Activated naive CD4-positive, alpha-beta T cell treated with anti-CD3 and anti-CD28 coated beads for 36 hours (primary cell): ENCODE data around the gene CCDC12. TPM values are rescaled to one million over a fixed set of nuclear protein-coding genes. Genes with fewer than 3 reads are reported as not detected.

Experiments used
- CTCF ChIA-PET: fragments of 350-600 bp; sonication (Branson Sonifier 250); formaldehyde crosslinking; loops from one replicate; lab custom pipeline; 2021; ENCODE audit warnings: antibody characterized with exemption; lab: Charles Lee
- DNase-seq: peaks from one replicate; pipeline ENCODE4 v3.0.0-alpha.2; 2020
- H3K27ac Mint-ChIP-seq: one replicate; pipeline ENCODE4 v1.8.0; 2021; ENCODE audit warnings: mild to moderate bottlenecking, mixed read lengths
- H3K27me3 Mint-ChIP-seq: one replicate; pipeline ENCODE4 v1.8.0; 2021; ENCODE audit warnings: low read depth, mixed read lengths
- H3K36me3 Mint-ChIP-seq: one replicate; pipeline ENCODE4 v1.8.0; 2021; ENCODE audit warnings: low read depth, mixed read lengths
- H3K4me1 Mint-ChIP-seq: one replicate; pipeline ENCODE4 v1.8.0; 2021; ENCODE audit warnings: low read depth, mixed read lengths
- H3K4me3 Mint-ChIP-seq: one replicate; pipeline ENCODE4 v1.8.0; 2021; ENCODE audit warnings: mild to moderate bottlenecking, moderate library complexity, mixed read lengths
- H3K9me3 Mint-ChIP-seq: one replicate; pipeline ENCODE4 v1.8.0; 2021; ENCODE audit warnings: mixed read lengths
- intact Hi-C: fragments of 100-400 bp; cut with micrococcal nuclease; formaldehyde crosslinking; loops from one replicate; pipeline ENCODE4 v1.15.1; 2023
- total RNA-seq, 2 experiments: library from RNA; stranded (reverse); gene quantifications; one replicate each; pipeline ENCODE4 v1.2.3, GENCODE V29; 2021

CCDC12 gene
- total RNA-seq, 2 experiments from 2014 or later = 37.6 to 43.0 TPM

GRCh38 chr3:46926871-46927717, 49.5 kb downstream of the CCDC12 start:
- Mint-ChIP-seq H3K9me3 (no peaks in the 10 kb centered on the region), H3K27me3 (no peaks in the 10 kb centered on the region), H3K4me1 (peaks cover 49% of the 10 kb centered on the region), H3K36me3 (peaks cover 23% of the 10 kb centered on the region), H3K27ac (peak overlapping the region; percentile 73), H3K4me3 (no peak overlapping the region)
- intact Hi-C loops = loop anchor here (5.0 kb wide), 1 partner anchor 395 kb away; no protein-coding TSS in a partner anchor
- CTCF ChIA-PET = interaction anchor here (1.3 kb wide), 1 partner anchor 18 kb away, joined by 4 read pairs; no protein-coding TSS in a partner anchor
- DNase-seq = peak; percentile 34

GRCh38 chr3:46926447-46926846, 50.1 kb downstream of the CCDC12 start:
- Mint-ChIP-seq H3K4me3 (no peak overlapping the region), H3K4me1 (peaks cover 42% of the 10 kb centered on the region), H3K36me3 (peaks cover 24% of the 10 kb centered on the region), H3K27me3 (no peaks in the 10 kb centered on the region), H3K9me3 (no peaks in the 10 kb centered on the region), H3K27ac (peak overlapping the region; percentile 36)
- no peak for DNase-seq
- CTCF ChIA-PET = interaction anchor here (1.3 kb wide), 1 partner anchor 17 kb away, joined by 4 read pairs; no protein-coding TSS in a partner anchor
- intact Hi-C loops = loop anchor here (5.0 kb wide), 1 partner anchor 396 kb away; no protein-coding TSS in a partner anchor

- peaks cover 39% of the 10 kb centered on the region for H3K4me1 Mint-ChIP-seq
- no peaks in the 10 kb centered on the region for H3K9me3 Mint-ChIP-seq
- H3K27ac Mint-ChIP-seq = no peak overlapping the region
- CTCF ChIA-PET = interaction anchor here (1.3 kb wide), 1 partner anchor 16 kb away, joined by 4 read pairs; no protein-coding TSS in a partner anchor
- H3K4me3 Mint-ChIP-seq = no peak overlapping the region
- no peaks in the 10 kb centered on the region for H3K27me3 Mint-ChIP-seq
- intact Hi-C loops = loop anchor here (5.0 kb wide), 1 partner anchor 396 kb away; no protein-coding TSS in a partner anchor
- DNase-seq = no peak
- peaks cover 24% of the 10 kb centered on the region for H3K36me3 Mint-ChIP-seq
These were observed 50.5 kb downstream of the CCDC12 start for GRCh38 chr3:46926039-46926438.

GRCh38 chr3:46925585-46925934, 51.0 kb downstream of the CCDC12 start:
- H3K27ac Mint-ChIP-seq = no peak overlapping the region
- DNase-seq = no peak
- H3K4me1 Mint-ChIP-seq = peaks cover 35% of the 10 kb centered on the region
- intact Hi-C loops = loop anchor here (5.0 kb wide), 1 partner anchor 397 kb away; no protein-coding TSS in a partner anchor
- CTCF ChIA-PET = interaction anchor here (1.4 kb wide), 1 partner anchor 73 kb away, joined by 3 read pairs; no protein-coding TSS in a partner anchor
- H3K27me3 Mint-ChIP-seq = no peaks in the 10 kb centered on the region
- H3K9me3 Mint-ChIP-seq = no peaks in the 10 kb centered on the region
- peaks cover 26% of the 10 kb centered on the region for H3K36me3 Mint-ChIP-seq
- no peak overlapping the region for H3K4me3 Mint-ChIP-seq

- Mint-ChIP-seq H3K36me3 (peaks cover 28% of the 10 kb centered on the region), H3K4me3 (no peak overlapping the region), H3K4me1 (peaks cover 31% of the 10 kb centered on the region), H3K27ac (no peak overlapping the region), H3K27me3 (no peaks in the 10 kb centered on the region), H3K9me3 (no peaks in the 10 kb centered on the region)
- CTCF ChIA-PET = interaction anchor here (1.4 kb wide), 1 partner anchor 73 kb away, joined by 3 read pairs; no protein-coding TSS in a partner anchor
- no peak for DNase-seq
- intact Hi-C loops = loop anchor here (5.0 kb wide), 1 partner anchor 397 kb away; no protein-coding TSS in a partner anchor
These were observed 51.5 kb downstream of the CCDC12 start for GRCh38 chr3:46924921-46925584.

- H3K27me3 Mint-ChIP-seq = no peaks in the 10 kb centered on the region
These were observed 52.8 kb downstream of the CCDC12 start for GRCh38 chr3:46923559-46924350.

GRCh38 chr3:46922871-46923558, 53.5 kb downstream of the CCDC12 start:
- H3K4me1 Mint-ChIP-seq = peaks cover 14% of the 10 kb centered on the region
- H3K9me3 Mint-ChIP-seq = no peaks in the 10 kb centered on the region
- peaks cover 34% of the 10 kb centered on the region for H3K36me3 Mint-ChIP-seq
- intact Hi-C loops = loop anchor here (1.0 kb wide), 1 partner anchor 75 kb away; no protein-coding TSS in a partner anchor
- H3K27ac Mint-ChIP-seq = no peak overlapping the region
- no peak overlapping the region for H3K4me3 Mint-ChIP-seq
- DNase-seq = no peak
- no peaks in the 10 kb centered on the region for H3K27me3 Mint-ChIP-seq
- CTCF ChIA-PET = interaction anchor here (0.6 to 2.4 kb wide), 16 partner anchors 10 to 466 kb away, joined by 3 to 15 read pairs (median 4); partner anchors contain the start of gene PTPN23

More at GRCh38 chr3:46923559-46924350, 52.8 kb downstream of the CCDC12 start:
- peak; percentile 53 for DNase-seq
- peaks cover 35% of the 10 kb centered on the region for H3K36me3 Mint-ChIP-seq
- no peak overlapping the region for H3K4me3 Mint-ChIP-seq
- H3K27ac Mint-ChIP-seq = peak overlapping the region; percentile 24
- CTCF ChIA-PET = interaction anchor here (0.6 to 2.4 kb wide), 15 partner anchors 10 to 465 kb away, joined by 3 to 15 read pairs (median 4); partner anchors contain the start of gene PTPN23
- peaks cover 22% of the 10 kb centered on the region for H3K4me1 Mint-ChIP-seq
- intact Hi-C loops = loop anchor here (1.0 kb wide), 1 partner anchor 75 kb away; no protein-coding TSS in a partner anchor
- no peaks in the 10 kb centered on the region for H3K9me3 Mint-ChIP-seq

GRCh38 chr3:46922426-46922825, 54.1 kb downstream of the CCDC12 start:
- no peak for DNase-seq
- H3K27me3 Mint-ChIP-seq = no peaks in the 10 kb centered on the region
- no peak overlapping the region for H3K27ac Mint-ChIP-seq
- H3K4me3 Mint-ChIP-seq = no peak overlapping the region
- H3K36me3 Mint-ChIP-seq = peaks cover 37% of the 10 kb centered on the region
- intact Hi-C loops = no loop called here
- H3K9me3 Mint-ChIP-seq = no peaks in the 10 kb centered on the region
- CTCF ChIA-PET = interaction anchor here (0.6 to 2.4 kb wide), 2 partner anchors 76 to 97 kb away, joined by 3 to 15 read pairs; no protein-coding TSS in a partner anchor
- H3K4me1 Mint-ChIP-seq = peaks cover 8% of the 10 kb centered on the region

- DNase-seq = no peak
- Mint-ChIP-seq H3K27me3 (no peaks in the 10 kb centered on the region), H3K27ac (no peak overlapping the region), H3K36me3 (peaks cover 37% of the 10 kb centered on the region), H3K4me1 (peaks cover 3% of the 10 kb centered on the region), H3K4me3 (no peak overlapping the region), H3K9me3 (no peaks in the 10 kb centered on the region)
- CTCF ChIA-PET = interaction anchor here (2.4 kb wide), 1 partner anchor 77 kb away, joined by 15 read pairs; no protein-coding TSS in a partner anchor
- intact Hi-C loops = no loop called here
These were observed 54.7 kb downstream of the CCDC12 start for GRCh38 chr3:46921871-46922271.

GRCh38 chr3:46921041-46921440, 55.5 kb downstream of the CCDC12 start:
- H3K27me3 Mint-ChIP-seq = no peaks in the 10 kb centered on the region
- intact Hi-C loops = no loop called here
- H3K9me3 Mint-ChIP-seq = no peaks in the 10 kb centered on the region
- H3K4me1 Mint-ChIP-seq = no peaks in the 10 kb centered on the region
- H3K4me3 Mint-ChIP-seq = no peak overlapping the region
- H3K27ac Mint-ChIP-seq = no peak overlapping the region
- H3K36me3 Mint-ChIP-seq = peaks cover 37% of the 10 kb centered on the region
- no peak for DNase-seq
- CTCF ChIA-PET = interaction anchor here (1.6 kb wide), 1 partner anchor 459 kb away, joined by 3 read pairs; no protein-coding TSS in a partner anchor

GRCh38 chr3:46918634-46919033, 57.9 kb downstream of the CCDC12 start:
- Mint-ChIP-seq H3K9me3 (no peaks in the 10 kb centered on the region), H3K4me3 (no peak overlapping the region), H3K36me3 (peaks cover 34% of the 10 kb centered on the region), H3K27ac (no peak overlapping the region), H3K4me1 (peaks cover 11% of the 10 kb centered on the region), H3K27me3 (no peaks in the 10 kb centered on the region)
- no peak for DNase-seq
- intact Hi-C loops = no loop called here
- CTCF ChIA-PET = interaction anchor here (1.3 to 2.3 kb wide), 3 partner anchors 9 to 405 kb away, joined by 3 to 7 read pairs (median 6); no protein-coding TSS in a partner anchor
